Parathyroid adenoma (tissue), 2 donors: ENCODE results near the gene COBLL1.

ENCODE experiments used
- H2AFZ ChIP-seq: fragments of 300-600 bp; sonication (generic); one replicate; pipeline ENCODE4 v1.7.0; 2017; ENCODE audit warnings: antibody characterized with exemption, mild to moderate bottlenecking
- H3K27ac ChIP-seq: fragments of 300-600 bp; sonication (generic); one replicate; pipeline ENCODE4 v1.7.0; 2017
- H3K27me3 ChIP-seq: fragments of 300-600 bp; sonication (generic); one replicate; pipeline ENCODE4 v1.7.0; 2017; ENCODE audit warnings: low read length; ENCODE audit not compliant: control insufficient read depth, insufficient read depth
- H3K36me3 ChIP-seq: fragments of 300-600 bp; sonication (generic); one replicate; pipeline ENCODE4 v1.7.0; 2017; ENCODE audit warnings: low read length; ENCODE audit not compliant: control insufficient read depth, insufficient read depth
- H3K4me1 ChIP-seq: fragments of 300-600 bp; sonication (generic); one replicate; pipeline ENCODE4 v1.7.0; 2017; ENCODE audit warnings: control low read depth
- H3K4me2 ChIP-seq: fragments of 300-600 bp; sonication (generic); one replicate; pipeline ENCODE4 v1.7.0; 2017; ENCODE audit warnings: low read length
- H3K4me3 ChIP-seq: fragments of 300-600 bp; sonication (generic); one replicate; pipeline ENCODE4 v1.7.0; 2017; ENCODE audit warnings: low read depth, low read length
- H3K79me2 ChIP-seq: fragments of 300-600 bp; sonication (generic); one replicate; pipeline ENCODE4 v1.7.0; 2017; ENCODE audit warnings: control low read depth
- H3K9ac ChIP-seq: fragments of 300-600 bp; sonication (generic); one replicate; pipeline ENCODE4 v1.7.0; 2017; ENCODE audit warnings: mild to moderate bottlenecking
- H3K9me3 ChIP-seq: fragments of 300-600 bp; sonication (generic); one replicate; pipeline ENCODE4 v1.7.0; 2017; ENCODE audit warnings: low read length; ENCODE audit not compliant: control insufficient read depth
- CTCF ChIP-seq: fragments of 300-600 bp; sonication (generic); IDR thresholded peaks from one replicate; pipeline ENCODE4 v1.7.0; 2017; ENCODE audit warnings: antibody characterized with exemption, mild to moderate bottlenecking
- donor health status: primary hyperparathyroidism.

COBLL1 gene

DNA sequence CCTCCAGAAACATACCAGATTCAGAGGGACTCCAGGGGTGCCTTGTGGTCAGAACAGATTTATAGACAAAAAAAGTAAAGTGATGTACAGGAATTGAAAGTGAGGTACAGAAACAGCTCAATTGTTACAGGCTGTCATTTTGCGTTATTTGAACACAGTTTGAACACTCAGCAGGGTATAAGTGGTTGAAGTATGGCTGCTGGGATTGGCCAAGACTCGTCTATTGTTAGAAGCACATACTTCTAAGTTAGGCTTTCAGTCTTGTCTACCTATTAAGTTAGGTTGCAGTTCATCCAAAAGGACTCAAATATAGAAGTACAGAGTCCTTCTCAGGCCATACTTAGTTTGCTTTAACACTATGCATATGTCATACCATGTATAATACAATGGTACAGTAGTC lies 199.4 kb downstream of the COBLL1 start:
- no peak for TF ChIP-seq CTCF
- Histone ChIP-seq H3K4me3 (no peak overlapping the region), H3K36me3 (no peaks in the 10 kb centered on the region), H3K4me1 (no peaks in the 10 kb centered on the region), H3K27ac (no peak overlapping the region), H3K9me3 (no peaks in the 10 kb centered on the region), H3K79me2 (no peaks in the 10 kb centered on the region), H2AFZ (no peak overlapping the region), H3K9ac (no peak overlapping the region), H3K4me2 (no peak overlapping the region), H3K27me3 (no peaks in the 10 kb centered on the region)
